Muscle layer of colon (tissue), 2 donors: ENCODE results near the gene MPRIP.
A peak's percentile ranks its signal among the peaks of the same experiment; 100 is the strongest.

Experiments used
- H3K27ac ChIP-seq: one replicate; pipeline ENCODE4 v1.7.0; 2013; ENCODE audit warnings: low read depth, mild to moderate bottlenecking, low read length, moderate library complexity
- H3K27me3 ChIP-seq, 2 donors: one replicate each; pipeline ENCODE4 v1.7.0; 2013; ENCODE audit warnings: low read length in 2 of 2, mild to moderate bottlenecking in 2 of 2; ENCODE audit not compliant: insufficient read depth in 2 of 2, control insufficient read depth in 1 of 2
- H3K36me3 ChIP-seq: one replicate; pipeline ENCODE4 v1.7.0; 2013; ENCODE audit warnings: mild to moderate bottlenecking, low read length; ENCODE audit not compliant: insufficient read depth
- H3K4me1 ChIP-seq: one replicate; pipeline ENCODE4 v1.7.0; 2013; ENCODE audit warnings: mild to moderate bottlenecking, low read length; ENCODE audit not compliant: insufficient read depth
- H3K4me3 ChIP-seq, 2 donors: one replicate each; pipeline ENCODE4 v1.7.0; 2013; ENCODE audit warnings: low read length in 2 of 2, low read depth in 1 of 2, mild to moderate bottlenecking in 1 of 2, moderate library complexity in 1 of 2
- H3K9ac ChIP-seq: one replicate; pipeline ENCODE4 v1.7.0; 2013; ENCODE audit warnings: low read length
- H3K9me3 ChIP-seq: one replicate; pipeline ENCODE4 v1.7.0; 2013; ENCODE audit warnings: mild to moderate bottlenecking, low read length
- donor health status: abdominal sarcoma.
- donor health status: Adenocarcinoma of cecum.

Gene MPRIP

GRCh38 chr17:17121162-17121561, 78.9 kb downstream of the MPRIP start:
- peak overlapping the region; percentile 36 for H3K27ac ChIP-seq
- peaks cover 42% of the 10 kb centered on the region for H3K4me1 ChIP-seq

GRCh38 chr17:17122781-17123483, 80.7 kb downstream of the MPRIP start:
- H3K9ac ChIP-seq, result no peak overlapping the region
- no peaks in the 10 kb centered on the region for H3K27me3 ChIP-seq
- H3K4me3 ChIP-seq, result no peak overlapping the region
- peaks cover 13% of the 10 kb centered on the region for H3K36me3 ChIP-seq
- H3K9me3 ChIP-seq, result no peaks in the 10 kb centered on the region
- H3K27ac ChIP-seq, result no peak overlapping the region
- peaks cover 38% of the 10 kb centered on the region for H3K4me1 ChIP-seq

More at GRCh38 chr17:17121162-17121561, 78.9 kb downstream of the MPRIP start:
- Histone ChIP-seq H3K9ac (peak overlapping the region; percentile 3), H3K4me3 (no peak overlapping the region), H3K9me3 (no peaks in the 10 kb centered on the region), H3K27me3 (no peaks in the 10 kb centered on the region), H3K36me3 (no peaks in the 10 kb centered on the region)

DNA sequence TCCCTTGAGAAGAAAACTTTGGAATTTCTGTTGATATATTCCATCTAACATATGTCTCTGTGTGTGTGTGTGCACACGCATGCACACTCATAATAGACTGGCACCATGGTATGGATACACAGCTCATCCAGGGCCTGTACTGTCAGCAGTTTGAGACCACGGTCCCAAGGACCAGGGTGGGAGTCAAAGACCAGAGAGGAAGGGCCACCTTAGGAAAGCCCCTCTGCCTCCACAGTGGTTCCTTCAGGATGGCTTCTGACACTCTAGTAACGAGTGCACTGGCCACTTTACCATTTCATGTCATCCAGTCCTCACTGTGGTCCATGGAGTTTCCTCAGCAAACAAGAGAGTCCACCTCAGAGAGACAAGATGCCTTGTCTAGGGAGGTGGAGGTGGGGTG, 82.1 kb downstream of the MPRIP start:
- H3K9me3 ChIP-seq, result no peaks in the 10 kb centered on the region
- peaks cover 24% of the 10 kb centered on the region for H3K4me1 ChIP-seq
- no peaks in the 10 kb centered on the region for H3K27me3 ChIP-seq
- H3K9ac ChIP-seq, result no peak overlapping the region
- peaks cover 17% of the 10 kb centered on the region for H3K36me3 ChIP-seq
- H3K4me3 ChIP-seq, result no peak overlapping the region
- no peak overlapping the region for H3K27ac ChIP-seq

- Histone ChIP-seq H3K9me3 (no peaks in the 10 kb centered on the region), H3K4me1 (peaks cover 13% of the 10 kb centered on the region), H3K36me3 (peaks cover 28% of the 10 kb centered on the region), H3K27me3 (no peaks in the 10 kb centered on the region), H3K27ac (no peak overlapping the region), H3K9ac (no peak overlapping the region), H3K4me3 (no peak overlapping the region)
These were observed 83.2 kb downstream of the MPRIP start for GRCh38 chr17:17125136-17126084.

DNA sequence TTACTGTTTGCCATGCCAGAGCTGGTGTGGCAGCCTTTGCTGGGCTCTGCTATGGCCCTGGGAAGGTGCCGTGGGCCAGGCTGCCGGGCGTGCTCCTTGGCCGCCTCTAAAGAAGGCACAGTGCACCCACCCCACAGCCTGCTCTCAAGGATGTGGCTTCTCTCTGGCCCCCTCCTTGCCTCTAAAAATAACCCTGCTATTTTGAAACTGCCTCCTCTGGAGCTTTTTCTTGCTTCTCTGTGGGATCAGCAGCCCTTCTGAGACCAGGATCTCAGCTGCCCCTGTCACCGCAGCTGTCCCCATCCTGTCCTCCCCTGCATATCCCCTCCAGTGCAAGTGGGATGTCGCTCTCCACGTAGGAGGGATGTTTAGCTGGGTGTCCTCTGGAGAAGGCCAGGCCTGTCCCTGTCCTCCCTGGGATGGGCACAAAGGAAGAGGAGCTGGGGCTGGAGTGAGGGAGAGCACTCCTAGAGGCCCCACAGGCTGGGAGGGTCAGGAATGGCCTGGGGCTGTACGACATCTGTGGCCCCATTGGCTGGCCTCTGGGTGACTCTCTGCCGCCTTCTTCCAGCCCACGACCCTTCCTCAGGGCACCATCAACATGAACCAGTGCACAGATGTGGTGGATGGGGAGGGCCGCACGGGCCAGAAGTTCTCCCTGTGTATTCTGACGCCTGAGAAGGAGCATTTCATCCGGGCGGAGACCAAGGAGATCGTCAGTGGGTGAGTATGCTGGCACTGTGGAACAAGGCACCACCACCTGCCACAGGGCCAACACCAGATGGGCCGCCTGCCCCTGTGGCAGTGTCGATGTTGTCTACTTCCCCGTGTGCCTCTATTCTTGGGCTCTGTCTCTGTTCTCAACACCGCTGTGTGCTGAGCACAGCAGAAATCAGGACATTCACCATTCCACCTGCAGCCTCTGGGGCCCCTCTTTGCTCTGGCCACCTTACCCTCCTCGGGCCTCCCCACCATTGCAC, 84.2 kb downstream of the MPRIP start:
- Histone ChIP-seq H3K36me3 (peaks cover 35% of the 10 kb centered on the region), H3K27ac (no peak overlapping the region), H3K9ac (no peak overlapping the region), H3K4me1 (peaks cover 3% of the 10 kb centered on the region), H3K4me3 (no peak overlapping the region), H3K27me3 (no peaks in the 10 kb centered on the region), H3K9me3 (no peaks in the 10 kb centered on the region)

DNA sequence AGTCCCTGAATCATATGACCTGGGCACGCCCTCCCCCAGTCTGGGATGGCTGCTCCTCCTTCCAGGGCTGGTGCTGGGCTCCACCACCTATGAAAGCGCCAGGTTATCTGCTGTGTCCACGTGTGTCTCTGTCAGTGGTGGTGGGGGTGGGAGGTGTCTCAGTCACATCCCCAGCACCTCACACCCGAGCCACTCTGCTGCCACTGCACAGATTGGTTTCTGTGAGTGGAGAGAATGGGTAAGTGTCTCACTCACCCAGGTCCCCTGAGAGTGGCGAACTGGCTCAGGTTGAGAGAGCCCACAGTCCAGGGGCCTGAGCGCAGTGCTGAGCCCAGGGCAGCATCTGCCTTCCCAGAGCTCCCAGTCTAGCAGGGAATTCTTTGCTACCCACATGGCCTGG, 84.9 kb downstream of the MPRIP start:
- H3K36me3 ChIP-seq, result peaks cover 42% of the 10 kb centered on the region
- no peak overlapping the region for H3K9ac ChIP-seq
- no peak overlapping the region for H3K27ac ChIP-seq
- H3K27me3 ChIP-seq, result no peaks in the 10 kb centered on the region
- no peaks in the 10 kb centered on the region for H3K9me3 ChIP-seq
- H3K4me3 ChIP-seq, result no peak overlapping the region
- H3K4me1 ChIP-seq, result no peaks in the 10 kb centered on the region

DNA sequence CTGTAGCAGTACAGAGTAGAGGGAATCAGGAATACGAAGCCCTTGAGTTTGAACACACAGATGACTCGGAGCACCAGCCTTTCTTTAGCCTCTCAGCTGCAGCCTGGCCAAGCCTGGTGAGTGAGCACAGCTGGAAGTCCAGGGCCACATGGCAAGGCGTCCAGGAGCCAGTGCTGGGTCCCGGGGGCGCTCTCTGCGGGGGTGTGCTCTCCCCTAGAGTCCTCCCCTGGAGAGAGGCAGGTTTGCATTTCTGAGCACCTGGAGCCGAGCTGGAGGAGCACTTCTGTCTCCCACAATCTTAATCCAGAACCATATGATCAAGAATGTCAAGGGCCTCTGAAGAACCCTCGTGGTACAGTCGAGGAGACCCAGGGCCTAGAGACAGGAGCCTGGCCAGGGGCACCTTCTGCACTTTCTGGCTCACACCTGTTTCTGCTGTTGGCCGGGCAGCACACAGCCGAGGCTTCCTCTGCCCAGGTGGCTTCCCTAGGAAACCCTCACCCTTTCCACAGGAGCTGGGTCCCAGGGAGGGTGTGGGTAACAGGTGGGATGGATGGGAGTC, 85.6 kb downstream of the MPRIP start:
- Histone ChIP-seq H3K4me1 (no peaks in the 10 kb centered on the region), H3K4me3 (no peak overlapping the region), H3K27me3 (no peaks in the 10 kb centered on the region), H3K9ac (no peak overlapping the region), H3K9me3 (no peaks in the 10 kb centered on the region), H3K27ac (no peak overlapping the region), H3K36me3 (peaks cover 49% of the 10 kb centered on the region)

- Histone ChIP-seq H3K9me3 (no peaks in the 10 kb centered on the region), H3K36me3 (peaks cover 56% of the 10 kb centered on the region), H3K4me3 (no peak overlapping the region), H3K27me3 (no peaks in the 10 kb centered on the region), H3K4me1 (no peaks in the 10 kb centered on the region), H3K27ac (no peak overlapping the region), H3K9ac (no peak overlapping the region)
These were observed 86.3 kb downstream of the MPRIP start for GRCh38 chr17:17128476-17129075.

DNA sequence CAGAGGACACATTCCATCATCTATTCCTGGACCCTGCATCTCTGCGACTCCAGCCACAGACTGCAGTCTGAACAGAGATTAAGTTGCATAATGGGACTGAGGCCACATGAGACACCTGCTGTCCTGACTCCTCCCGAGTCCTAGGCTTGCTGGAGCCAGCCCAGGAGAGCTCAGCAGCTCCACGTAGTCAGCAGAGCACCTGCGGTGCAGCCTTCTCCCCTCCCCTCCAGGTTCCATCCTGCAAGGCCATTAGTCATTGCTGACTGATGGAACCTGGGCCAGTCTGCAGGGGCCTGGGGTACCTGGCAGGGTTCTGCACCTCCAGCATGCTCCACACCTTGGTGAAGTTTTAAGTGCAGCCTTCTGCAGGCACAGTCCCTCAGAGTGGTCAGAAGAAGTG, 87.2 kb downstream of the MPRIP start:
- Histone ChIP-seq H3K27ac (no peak overlapping the region), H3K27me3 (no peaks in the 10 kb centered on the region), H3K4me3 (no peak overlapping the region), H3K4me1 (no peaks in the 10 kb centered on the region), H3K36me3 (peaks cover 57% of the 10 kb centered on the region), H3K9ac (no peak overlapping the region), H3K9me3 (no peaks in the 10 kb centered on the region)

DNA sequence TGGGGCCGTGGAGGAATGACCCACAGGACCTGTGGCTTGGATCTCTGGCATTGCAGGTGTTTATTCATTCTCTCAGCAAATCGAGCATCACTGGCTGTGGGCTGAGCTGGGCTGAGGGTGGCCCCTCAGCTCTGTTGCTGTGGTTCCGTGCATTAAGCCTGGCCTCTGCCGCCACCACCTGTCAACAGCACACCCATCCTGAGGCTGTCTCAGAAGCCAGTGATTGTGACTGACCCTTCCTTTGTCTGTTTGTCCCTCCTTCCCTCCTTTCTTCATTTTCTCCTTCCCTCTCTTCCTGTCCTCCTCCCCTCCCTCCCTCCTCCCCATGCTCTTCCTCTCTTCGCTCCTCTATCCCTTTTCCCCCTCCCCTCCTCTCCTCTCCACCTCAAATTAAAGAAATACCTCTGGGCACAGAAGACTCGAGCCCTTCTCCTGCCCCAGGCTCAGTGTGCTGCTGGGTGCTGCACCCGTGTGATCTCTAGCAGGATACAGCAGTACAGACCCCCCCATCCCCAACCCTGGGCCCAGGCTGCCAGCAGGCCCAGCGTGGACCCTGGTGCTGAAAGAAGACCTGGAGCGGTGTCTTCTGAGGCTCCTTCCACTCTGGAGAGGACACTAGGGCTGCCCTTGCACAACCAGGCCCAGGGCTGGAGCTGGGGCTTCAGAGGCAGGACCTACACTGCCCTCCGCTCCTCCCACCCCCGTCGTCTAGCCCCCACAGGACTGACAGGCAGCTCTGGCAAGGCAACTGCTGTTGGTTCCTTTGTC, 88.0 kb downstream of the MPRIP start:
- no peak overlapping the region for H3K27ac ChIP-seq
- H3K4me1 ChIP-seq, result no peaks in the 10 kb centered on the region
- peaks cover 57% of the 10 kb centered on the region for H3K36me3 ChIP-seq
- H3K9ac ChIP-seq, result no peak overlapping the region
- H3K9me3 ChIP-seq, result no peaks in the 10 kb centered on the region
- H3K4me3 ChIP-seq, result no peak overlapping the region
- no peaks in the 10 kb centered on the region for H3K27me3 ChIP-seq
